Activated CD4-positive, alpha-beta T cell treated with anti-CD3 and anti-CD28 coated beads, Interleukin-2, amount 50 U/mL, for 16 hours (primary cell): ENCODE results near the gene E4F1.

Experiments
- DNase-seq: peaks from one replicate; pipeline ENCODE4 v3.0.0-alpha.2; 2020

The E4F1 gene

GRCh38 chr16:2208772-2209171 is 14.6 kb upstream of the E4F1 start:
- DNase-seq, result no peak

DNA sequence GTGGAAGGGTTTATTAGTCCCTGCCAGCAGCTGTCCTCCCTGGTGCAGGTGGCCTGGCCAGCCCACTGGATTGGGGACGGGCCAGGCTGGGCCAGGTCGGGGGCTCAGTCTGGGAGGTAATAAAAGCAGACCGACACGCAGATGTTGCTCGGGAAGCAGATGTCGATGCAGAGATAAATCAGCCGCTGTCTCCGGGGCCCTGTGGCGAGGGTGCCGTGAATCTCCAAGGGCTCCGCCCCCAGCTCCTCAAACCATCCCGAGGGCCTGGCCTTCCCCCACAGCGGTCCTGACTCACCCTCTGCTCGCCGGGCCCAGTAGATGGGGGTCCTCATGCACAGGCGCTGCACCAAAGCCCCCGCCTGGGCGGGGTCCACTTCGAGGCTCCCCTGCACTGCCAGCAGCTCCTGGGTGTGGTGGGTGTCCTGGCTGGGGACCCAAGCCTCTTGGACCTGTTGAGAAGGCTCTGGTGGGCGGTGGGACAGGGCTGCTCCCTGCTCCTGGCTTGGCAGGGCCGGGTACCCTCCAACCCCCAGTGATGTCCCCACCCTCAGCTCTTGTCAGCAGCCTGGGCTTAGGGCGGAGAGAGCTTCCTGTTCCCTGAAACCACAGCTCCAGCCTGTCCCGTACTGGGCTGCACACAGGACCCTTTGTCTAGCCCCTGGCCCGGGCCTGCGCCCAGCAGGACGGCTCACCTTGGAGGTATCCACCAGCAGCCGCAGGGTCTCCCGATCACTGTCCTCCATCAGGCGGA is 14.0 kb upstream of the E4F1 start:
- DNase-seq, result no peak

- no peak for DNase-seq
Observed at GRCh38 chr16:2210009-2210332, 13.4 kb upstream of the E4F1 start.

DNA sequence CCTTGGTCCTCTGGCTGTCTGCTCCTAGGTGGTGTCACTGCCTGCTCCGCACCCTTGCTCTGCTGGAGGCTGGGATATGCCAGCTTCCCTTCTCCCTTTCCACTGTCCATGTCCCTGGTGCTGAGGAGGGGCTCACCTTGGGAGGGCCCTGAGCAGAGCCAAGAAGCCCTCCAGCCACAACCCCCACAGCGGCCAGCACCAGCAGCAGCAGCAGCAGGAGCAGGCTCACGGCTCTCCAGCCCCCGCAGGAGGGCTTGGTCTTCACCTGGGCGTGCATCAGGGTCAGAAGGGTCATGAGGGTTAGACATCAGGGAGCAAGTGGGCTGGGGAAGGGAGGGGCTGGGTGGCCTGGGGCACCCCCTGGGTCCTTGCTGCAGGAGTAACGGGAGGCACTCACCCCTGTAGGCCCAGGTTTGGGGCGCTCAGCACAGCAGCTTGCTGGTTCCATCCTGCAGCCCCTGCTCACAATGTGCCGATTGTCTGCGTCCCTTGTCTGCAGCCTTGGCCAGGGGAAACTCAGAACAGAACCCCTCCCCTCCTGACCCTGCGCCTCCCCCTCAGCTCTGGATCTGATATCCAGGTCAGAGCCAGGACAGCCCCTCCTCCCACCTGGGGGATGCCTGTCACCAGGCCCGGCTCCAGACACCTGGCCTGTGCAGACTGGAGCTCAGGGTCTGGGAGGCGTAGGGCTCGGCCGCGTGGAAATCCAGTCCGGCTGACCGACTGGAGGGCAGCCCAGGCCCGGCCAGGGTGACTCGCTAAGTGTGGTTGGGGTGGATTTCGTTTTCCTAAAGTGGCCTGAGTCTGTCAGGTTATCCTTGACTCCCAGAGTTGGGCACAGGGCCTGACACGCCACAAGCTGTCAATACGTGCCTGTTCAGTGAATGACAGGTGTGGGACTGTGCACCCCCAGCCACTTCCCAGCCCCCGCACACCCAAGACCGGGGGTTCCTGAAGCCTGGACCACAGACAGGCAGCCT is 12.7 kb upstream of the E4F1 start, which contains the start of gene BRICD5:
TSS of gene BRICD5 (minus strand) at position 478 of the 980 bp plus-strand sequence. CDS start at position 448, 30 bp downstream.
- no peak for DNase-seq

DNA sequence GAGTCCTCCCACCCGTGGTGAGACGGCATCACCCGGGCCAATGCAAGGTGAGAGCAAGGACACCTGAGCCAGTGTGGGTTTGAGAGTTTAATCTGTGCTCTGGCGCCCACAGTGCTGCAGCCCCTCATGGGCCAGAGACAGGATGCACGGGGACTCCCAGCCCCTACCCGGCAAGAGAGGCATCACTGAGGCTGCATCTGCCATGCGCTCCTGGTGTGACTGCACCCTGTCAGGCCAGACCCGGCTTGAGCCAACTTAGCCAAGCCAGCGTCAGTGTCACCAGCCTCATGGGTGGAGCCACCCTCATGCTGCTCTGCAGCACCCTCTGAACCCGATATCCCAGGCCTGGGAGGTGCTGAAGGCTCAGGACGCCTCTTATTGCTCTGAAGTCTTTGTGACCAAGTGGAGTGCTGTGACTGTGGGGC is 11.5 kb upstream of the E4F1 start:
- no peak for DNase-seq

DNA sequence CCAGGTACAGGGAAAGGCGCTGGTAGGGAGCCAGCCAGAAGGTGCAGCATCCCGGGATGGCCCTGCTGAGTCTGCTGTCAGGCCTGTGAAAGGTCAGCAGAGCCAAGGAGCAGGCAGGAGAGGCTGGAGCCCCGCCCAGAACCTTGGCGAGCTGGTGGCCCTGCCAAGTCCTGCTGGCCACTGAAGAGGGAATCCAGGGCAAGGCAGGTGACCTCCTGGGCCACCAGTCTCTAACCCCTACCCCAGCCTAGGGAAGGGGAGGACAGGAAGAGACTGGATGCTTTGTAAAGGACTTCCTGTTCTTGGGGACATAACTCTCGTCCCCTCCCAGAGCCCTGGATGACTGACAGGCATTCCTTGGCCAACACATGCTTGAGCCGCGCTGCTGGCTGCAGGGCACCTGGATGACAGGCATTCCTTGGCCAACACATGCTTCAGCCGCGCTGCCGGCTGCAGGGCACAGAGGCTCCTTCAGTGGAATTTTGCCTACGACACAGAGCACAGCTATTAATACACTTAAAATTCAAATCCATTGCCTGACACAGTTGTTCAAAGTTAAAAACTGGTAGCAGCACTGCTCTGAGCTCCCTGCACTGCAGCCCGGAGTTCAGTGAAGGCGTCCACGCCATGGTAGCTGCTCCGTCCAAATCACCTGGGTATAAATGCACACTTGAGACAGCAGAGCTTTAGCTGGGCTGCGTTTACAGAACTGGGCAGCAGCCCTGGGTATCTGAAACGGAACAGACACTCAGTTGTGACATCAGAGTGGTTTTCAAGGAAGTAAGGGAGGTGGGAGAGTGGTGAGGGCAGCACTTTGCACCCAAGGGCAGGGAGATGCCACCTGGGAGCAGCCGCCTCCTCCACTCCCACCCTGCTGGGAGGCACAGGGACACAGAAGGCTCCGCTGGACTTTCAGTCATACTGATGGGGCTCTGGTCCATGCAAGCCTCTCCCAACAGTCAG is 10.7 kb upstream of the E4F1 start:
- no peak for DNase-seq

DNA sequence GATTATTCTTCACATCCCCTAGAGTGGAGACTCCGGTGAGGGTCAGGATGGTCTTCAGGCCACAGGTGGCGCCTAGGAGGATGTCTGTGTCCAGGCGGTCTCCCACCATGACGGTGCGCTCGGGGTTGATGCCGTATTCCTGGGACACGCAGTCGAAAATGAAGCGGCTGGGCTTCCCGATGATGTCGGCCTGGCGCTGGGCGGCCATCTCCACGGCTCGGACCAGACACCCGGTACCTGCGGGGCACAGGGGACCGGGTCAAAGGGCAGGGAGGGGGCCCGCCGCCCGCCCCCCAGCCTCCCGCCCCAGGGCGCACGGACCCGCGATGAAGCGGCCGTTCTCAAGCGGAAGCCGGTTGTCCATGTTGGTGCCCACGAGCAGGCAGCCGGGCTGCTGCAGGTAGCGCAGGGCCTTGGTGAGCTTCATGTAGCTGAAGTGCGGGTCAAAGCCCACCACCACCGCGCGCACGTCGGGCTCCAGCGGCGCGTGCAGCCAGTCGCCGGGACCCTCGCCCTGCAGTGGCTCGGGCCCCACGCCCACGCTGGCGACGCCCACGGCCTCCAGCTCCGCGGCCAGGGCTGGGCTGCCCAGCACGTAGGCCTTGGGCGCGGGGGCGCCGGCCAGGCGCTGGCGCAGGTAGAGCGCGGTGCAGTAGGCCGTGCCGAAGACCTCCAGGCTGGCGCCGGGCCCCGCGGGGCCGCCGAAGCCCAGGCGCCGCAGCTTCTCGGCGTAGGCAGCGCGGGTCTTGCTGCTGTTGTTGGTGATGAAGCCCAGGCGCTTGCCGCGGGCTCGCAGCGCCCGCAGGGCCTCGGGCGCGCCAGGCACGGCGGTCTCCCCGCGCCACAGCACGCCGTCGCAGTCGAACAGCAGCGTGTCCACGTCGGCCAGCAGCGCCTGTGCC is 9.3 kb upstream of the E4F1 start:
- no peak for DNase-seq

DNA sequence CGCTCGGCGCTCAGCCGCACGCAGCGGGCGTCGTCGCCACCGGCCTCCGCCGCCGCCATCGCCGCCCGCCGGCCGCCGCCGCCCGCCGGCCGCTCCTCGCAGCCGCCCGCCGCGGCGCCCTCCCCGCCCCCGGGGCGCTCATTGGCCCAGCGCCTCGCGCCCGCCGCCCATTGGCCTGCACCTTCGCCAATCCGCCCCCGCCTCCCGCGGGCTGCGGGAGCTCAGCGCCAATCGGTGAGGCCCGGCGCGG is 8.7 kb upstream of the E4F1 start, which contains the start of gene PGP:
TSS of gene PGP (minus strand) at position 122 of the 250 bp plus-strand sequence. CDS start at position 59, 63 bp downstream.
- DNase-seq, result no peak

DNA sequence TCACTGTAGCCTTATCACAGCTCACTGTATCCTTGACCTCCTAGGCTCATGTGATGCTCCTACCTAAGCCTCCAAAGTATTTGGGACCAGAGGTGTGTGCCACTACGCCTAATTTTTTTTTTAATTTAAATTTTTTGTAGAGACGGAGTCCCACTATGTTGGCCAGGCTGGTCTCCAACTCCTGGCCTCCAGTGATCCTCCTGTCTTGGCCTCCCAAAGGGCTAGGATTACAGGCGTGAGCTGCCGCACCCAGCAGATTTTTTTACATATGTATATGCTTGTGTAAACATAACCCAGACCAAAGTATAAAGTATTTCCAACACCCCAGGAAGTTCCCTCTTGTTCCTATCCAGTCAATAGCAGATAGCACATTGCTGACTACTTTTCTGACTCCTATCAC is 7.1 kb upstream of the E4F1 start:
- DNase-seq, result no peak

DNA sequence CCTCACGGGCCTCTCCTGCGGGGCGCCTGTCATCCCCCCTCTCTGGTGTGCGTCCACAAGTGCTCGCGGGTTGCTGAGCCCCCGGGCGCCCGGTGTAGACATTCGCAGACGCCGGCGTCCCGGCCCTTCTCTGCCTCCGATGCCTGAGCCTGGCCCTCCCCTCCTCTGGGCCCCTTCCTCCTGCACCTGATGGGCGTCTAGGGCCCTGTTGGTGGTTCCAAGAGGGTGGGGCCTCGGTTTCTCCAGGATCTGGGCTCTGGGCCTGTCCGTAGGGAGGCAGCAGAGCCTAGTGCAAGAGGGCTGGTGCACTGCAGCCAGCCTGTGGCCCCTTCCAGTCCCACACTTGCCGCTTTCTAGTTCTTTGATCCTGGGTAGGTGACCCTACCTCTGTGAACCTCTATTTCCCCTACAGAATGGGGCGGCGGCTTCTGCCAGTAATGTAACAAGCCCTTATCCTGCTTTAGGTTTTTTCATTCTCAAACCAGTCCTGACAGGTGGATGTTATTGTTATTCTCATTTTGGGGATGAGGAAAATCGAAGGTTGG is 623 bp downstream of the E4F1 start:
- DNase-seq, result no peak

DNA sequence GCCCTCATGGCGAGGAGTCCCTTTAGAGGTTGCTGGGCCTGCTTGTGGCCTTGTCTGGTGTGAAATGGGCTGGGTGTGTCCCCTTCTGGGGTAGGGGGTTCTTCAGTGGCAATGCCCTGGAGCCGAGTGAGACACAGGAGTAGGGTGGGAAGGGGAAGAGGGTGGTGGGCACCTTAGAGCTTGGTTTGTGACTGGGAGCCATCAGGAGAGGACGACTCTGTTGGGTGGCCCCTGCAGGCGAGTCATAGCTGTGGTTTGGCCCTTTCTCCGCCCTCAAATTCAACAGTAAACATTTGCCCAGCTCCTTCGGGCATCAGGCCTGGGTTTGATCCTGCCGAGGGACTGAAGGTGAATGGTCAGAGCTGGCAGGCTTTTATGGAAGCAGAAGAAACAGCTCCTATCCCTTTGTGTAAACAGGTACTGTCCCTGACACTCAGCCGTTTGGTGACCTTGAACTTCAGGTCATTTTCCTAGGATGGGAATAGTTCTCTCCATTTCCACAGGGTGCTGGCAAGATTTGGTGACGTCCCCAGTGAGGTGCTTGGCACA is 2.9 kb downstream of the E4F1 start:
- DNase-seq, result no peak

GRCh38 chr16:2226918-2227317 is 3.5 kb downstream of the E4F1 start:
- DNase-seq, result no peak

- DNase-seq, result no peak
Observed at GRCh38 chr16:2228161-2228824, 4.9 kb downstream of the E4F1 start.

GRCh38 chr16:2229091-2229490 is 5.7 kb downstream of the E4F1 start:
- no peak for DNase-seq

DNA sequence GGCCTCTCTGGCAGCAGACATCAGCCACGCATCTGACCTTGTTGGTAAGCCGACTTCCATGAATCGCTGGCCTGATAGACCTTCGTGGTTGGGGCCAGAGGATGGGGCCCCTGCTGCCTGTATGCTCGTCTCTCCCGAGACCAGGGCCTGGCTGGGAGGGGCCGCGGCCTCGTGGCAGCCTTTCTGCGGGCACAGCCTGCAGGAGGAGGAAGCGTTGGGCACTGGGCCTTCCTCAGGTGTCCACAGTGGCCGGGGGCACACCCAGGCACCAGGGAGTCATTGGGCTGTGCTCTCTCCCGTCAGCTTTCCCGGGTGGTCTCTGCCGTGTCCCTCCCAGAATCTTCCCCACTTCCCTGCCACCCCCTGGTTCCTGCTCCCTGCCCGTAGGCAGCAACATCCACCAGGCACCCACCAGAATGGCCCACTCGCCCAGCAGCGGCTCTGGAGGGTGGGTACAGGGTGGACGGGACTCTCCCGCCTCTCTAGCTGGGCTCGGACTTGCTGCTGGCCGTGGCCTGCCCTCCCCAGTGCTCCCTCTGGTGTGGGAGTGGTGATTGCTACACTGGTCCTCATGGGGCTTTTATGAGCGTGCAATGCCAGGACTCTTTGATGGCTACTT is 6.3 kb downstream of the E4F1 start:
- no peak for DNase-seq

GRCh38 chr16:2230376-2230775 is 7.0 kb downstream of the E4F1 start:
- no peak for DNase-seq

DNA sequence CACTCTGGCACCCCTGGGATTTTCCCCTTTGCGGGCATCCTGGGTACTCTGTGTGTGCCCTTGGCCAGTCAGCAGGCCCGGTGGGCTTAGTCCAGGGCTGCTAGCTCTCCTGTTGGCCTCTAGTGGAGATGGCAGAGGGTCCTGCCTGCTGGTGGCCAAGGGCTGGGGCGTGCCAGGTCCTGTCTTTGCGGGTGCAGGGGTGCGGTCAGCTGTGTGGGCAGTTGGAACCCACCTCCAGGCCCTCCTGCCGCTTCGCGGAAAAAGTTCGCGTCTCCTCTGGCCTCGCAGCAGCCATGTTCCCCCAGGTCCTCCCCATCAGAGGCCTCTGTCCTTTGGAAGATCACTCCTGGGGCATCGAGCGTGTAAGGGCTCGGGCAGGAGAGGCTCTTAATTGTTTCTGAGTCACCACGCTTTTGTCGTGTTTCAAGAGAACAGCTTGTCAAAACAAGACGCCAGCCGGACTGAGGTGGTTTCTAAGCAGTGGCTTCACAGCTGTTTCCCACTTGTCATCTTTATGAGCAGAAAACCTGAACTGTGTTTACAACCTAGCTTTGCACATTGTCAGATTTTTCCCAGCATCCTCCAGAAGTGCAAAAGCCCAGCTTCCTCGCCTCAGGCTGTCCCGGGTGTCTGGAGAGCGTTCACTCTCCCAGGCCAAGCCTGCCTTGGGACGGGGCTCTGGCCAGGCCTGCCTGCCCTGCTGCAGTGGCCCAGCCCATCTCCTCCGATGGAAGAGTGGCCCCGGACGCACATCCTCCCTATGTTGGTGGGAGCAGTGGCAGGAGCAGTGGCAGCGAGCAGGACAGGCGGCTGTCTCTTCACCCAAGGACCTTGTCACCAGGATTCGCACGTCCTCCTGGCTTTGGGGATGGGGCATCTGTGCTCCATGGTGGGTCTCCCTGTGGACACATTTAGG is 7.9 kb downstream of the E4F1 start:
- DNase-seq, result no peak

DNA sequence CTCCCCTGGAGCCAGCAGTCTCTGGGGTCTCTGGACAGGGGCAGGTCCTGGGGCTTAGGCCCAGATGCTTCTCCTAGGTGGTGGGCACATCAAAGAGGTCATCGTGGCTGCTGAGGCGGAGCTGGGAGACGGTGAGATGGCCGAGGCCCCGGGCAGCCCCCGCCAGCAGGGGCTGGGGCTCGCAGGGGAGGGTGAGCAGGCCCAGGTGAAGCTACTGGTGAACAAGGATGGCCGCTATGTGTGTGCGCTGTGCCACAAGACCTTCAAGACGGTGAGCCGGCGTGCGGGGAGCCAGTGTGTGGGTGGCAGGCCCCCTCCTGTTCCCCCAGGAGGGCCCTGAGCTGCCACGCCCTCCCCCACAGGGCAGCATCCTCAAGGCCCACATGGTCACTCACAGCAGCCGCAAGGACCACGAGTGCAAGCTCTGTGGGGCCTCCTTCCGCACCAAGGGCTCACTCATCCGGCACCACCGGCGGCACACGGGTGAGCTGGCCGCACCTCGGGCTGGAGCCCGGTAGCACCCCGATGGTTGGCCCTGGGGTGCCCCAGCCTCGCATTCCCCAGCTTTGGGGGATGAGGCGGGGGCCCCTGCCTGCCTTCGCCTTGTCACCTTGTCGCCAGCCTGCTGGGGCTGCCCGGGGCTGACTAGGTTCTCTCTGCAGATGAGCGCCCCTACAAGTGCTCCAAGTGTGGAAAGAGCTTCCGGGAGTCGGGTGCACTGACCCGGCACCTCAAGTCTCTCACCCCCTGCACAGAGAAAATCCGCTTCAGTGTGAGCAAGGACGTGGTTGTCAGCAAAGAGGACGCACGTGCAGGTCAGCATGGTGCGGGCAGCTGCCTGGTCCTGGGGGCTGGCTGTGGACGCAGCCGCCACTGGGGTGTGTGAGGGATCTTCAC is 9.0 kb downstream of the E4F1 start:
- DNase-seq, result no peak
